KOPT-K1 (cell line): ENCODE results near the gene JPH3.

Experiments
- H3K27ac ChIP-seq: fragments of 200-600 bp; sonication (generic); 2 replicates; pipeline ENCODE4 v1.5.1; 2016; ENCODE audit warnings: antibody characterized with exemption, mild to moderate bottlenecking, low read depth, low read length; ENCODE audit not compliant: poor library complexity, severe bottlenecking
- H3K36me3 ChIP-seq: fragments of 200-600 bp; sonication (generic); 2 replicates; pipeline ENCODE4 v1.5.1; 2017; ENCODE audit warnings: antibody characterized with exemption, mild to moderate bottlenecking, low read length, moderate library complexity; ENCODE audit not compliant: insufficient read depth
- H3K9me3 ChIP-seq: fragments of 200-600 bp; sonication (generic); 2 replicates; pipeline ENCODE4 v1.5.1; 2017; ENCODE audit warnings: antibody characterized with exemption, low read length, mild to moderate bottlenecking; ENCODE audit not compliant: insufficient read depth, poor library complexity, severe bottlenecking

JPH3 gene

GRCh38 chr16:87603684-87604633 lies 1.7 kb downstream of the JPH3 start:
- H3K27ac ChIP-seq = no peak overlapping the region
- H3K36me3 ChIP-seq = no peaks in the 10 kb centered on the region
- no peaks in the 10 kb centered on the region for H3K9me3 ChIP-seq

GRCh38 chr16:87604634-87605111 lies 2.4 kb downstream of the JPH3 start:
- no peak overlapping the region for H3K27ac ChIP-seq
- no peaks in the 10 kb centered on the region for H3K36me3 ChIP-seq
- no peaks in the 10 kb centered on the region for H3K9me3 ChIP-seq

GRCh38 chr16:87607223-87607622 lies 4.9 kb downstream of the JPH3 start:
- no peak overlapping the region for H3K27ac ChIP-seq
- no peaks in the 10 kb centered on the region for H3K9me3 ChIP-seq
- no peaks in the 10 kb centered on the region for H3K36me3 ChIP-seq

GRCh38 chr16:87607871-87608270 lies 5.6 kb downstream of the JPH3 start:
- no peak overlapping the region for H3K27ac ChIP-seq
- H3K36me3 ChIP-seq = no peaks in the 10 kb centered on the region
- no peaks in the 10 kb centered on the region for H3K9me3 ChIP-seq

- H3K36me3 ChIP-seq = no peaks in the 10 kb centered on the region
- H3K9me3 ChIP-seq = no peaks in the 10 kb centered on the region
- H3K27ac ChIP-seq = no peak overlapping the region
These were observed 6.2 kb downstream of the JPH3 start for GRCh38 chr16:87608400-87608985.

- Histone ChIP-seq H3K36me3 (no peaks in the 10 kb centered on the region), H3K27ac (no peak overlapping the region), H3K9me3 (no peaks in the 10 kb centered on the region)
These were observed 7.7 kb downstream of the JPH3 start for GRCh38 chr16:87610026-87610425.

GRCh38 chr16:87611456-87611855 lies 9.1 kb downstream of the JPH3 start:
- Histone ChIP-seq H3K36me3 (no peaks in the 10 kb centered on the region), H3K9me3 (no peaks in the 10 kb centered on the region), H3K27ac (no peak overlapping the region)

- Histone ChIP-seq H3K9me3 (no peaks in the 10 kb centered on the region), H3K36me3 (no peaks in the 10 kb centered on the region), H3K27ac (no peak overlapping the region)
These were observed 11.7 kb downstream of the JPH3 start for GRCh38 chr16:87613961-87614360.

- no peaks in the 10 kb centered on the region for H3K9me3 ChIP-seq
- no peak overlapping the region for H3K27ac ChIP-seq
- no peaks in the 10 kb centered on the region for H3K36me3 ChIP-seq
These were observed 13.3 kb downstream of the JPH3 start for GRCh38 chr16:87615621-87616041.

GRCh38 chr16:87616556-87616955 lies 14.2 kb downstream of the JPH3 start:
- no peaks in the 10 kb centered on the region for H3K36me3 ChIP-seq
- no peak overlapping the region for H3K27ac ChIP-seq

GRCh38 chr16:87618216-87618615 lies 15.9 kb downstream of the JPH3 start:
- no peaks in the 10 kb centered on the region for H3K36me3 ChIP-seq
- no peaks in the 10 kb centered on the region for H3K9me3 ChIP-seq
- H3K27ac ChIP-seq = no peak overlapping the region

More at GRCh38 chr16:87616556-87616955, 14.2 kb downstream of the JPH3 start:
- H3K9me3 ChIP-seq = no peaks in the 10 kb centered on the region

GRCh38 chr16:87619360-87620200 lies 17.3 kb downstream of the JPH3 start:
- Histone ChIP-seq H3K36me3 (no peaks in the 10 kb centered on the region), H3K27ac (no peak overlapping the region), H3K9me3 (no peaks in the 10 kb centered on the region)

- no peaks in the 10 kb centered on the region for H3K9me3 ChIP-seq
- no peaks in the 10 kb centered on the region for H3K36me3 ChIP-seq
- H3K27ac ChIP-seq = no peak overlapping the region
These were observed 17.8 kb downstream of the JPH3 start for GRCh38 chr16:87620201-87620495.

GRCh38 chr16:87621550-87621829 lies 19.2 kb downstream of the JPH3 start:
- no peaks in the 10 kb centered on the region for H3K36me3 ChIP-seq
- no peaks in the 10 kb centered on the region for H3K9me3 ChIP-seq
- H3K27ac ChIP-seq = no peak overlapping the region

GRCh38 chr16:87621976-87622713 lies 19.8 kb downstream of the JPH3 start:
- Histone ChIP-seq H3K9me3 (no peaks in the 10 kb centered on the region), H3K27ac (no peak overlapping the region), H3K36me3 (no peaks in the 10 kb centered on the region)
